Prostate gland (tissue), 2 donors: ENCODE data around the gene RPS6KA1. TPM values are rescaled to one million over a fixed set of nuclear protein-coding genes. Genes with fewer than 3 reads are reported as not detected.

Experiments
- DNase-seq: peaks from one replicate; pipeline ENCODE4 v3.0.0-alpha.2; 2019; ENCODE audit warnings: low spot score
- H3K27ac ChIP-seq, 2 donors: fragments of 200-600 bp; sonication (generic); 2 replicates each; pipeline ENCODE4 v1.5.1; 2017 to 2019
- H3K27me3 ChIP-seq: fragments of 200-600 bp; sonication (generic); replicated peaks from 2 replicates; pipeline ENCODE4 v1.5.1; 2019; ENCODE audit not compliant: insufficient read depth
- H3K36me3 ChIP-seq, 2 donors: fragments of 200-600 bp; sonication (generic); 1 replicate in 1 of 2; 2 replicates in 1 of 2; pipeline versions ENCODE4 v1.5.1 to v1.8.1; 2017 to 2019
- H3K4me1 ChIP-seq: fragments of 200-600 bp; sonication (generic); replicated peaks from 2 replicates; pipeline ENCODE4 v1.5.1; 2019
- H3K4me3 ChIP-seq, 2 donors: fragments of 200-600 bp; sonication (generic); 2 replicates each; pipeline ENCODE4 v1.5.1; 2017 to 2019
- H3K9me3 ChIP-seq: fragments of 200-600 bp; sonication (generic); 2 replicates; pipeline ENCODE4 v1.5.1; 2017
- POLR2A ChIP-seq: fragments of 450-650 bp; IDR thresholded peaks from one replicate; pipeline ENCODE4 v1.6.1; 2016; ENCODE audit warnings: antibody characterized with exemption, mild to moderate bottlenecking
- POLR2AphosphoS5 ChIP-seq: sonication (generic); formaldehyde crosslinking; IDR thresholded peaks from one replicate; pipeline ENCODE4 v1.6.1; 2017; ENCODE audit warnings: antibody characterized with exemption
- WGBS: methylation state at CpG from one replicate; pipeline ENCODE4 v1.1.5; 2018; 5-methylcytosine and 5-hydroxymethylcytosine counted together
- intact Hi-C: fragments of 100-400 bp; cut with DNase I; formaldehyde crosslinking; loops from one replicate; pipeline ENCODE4 v1.14.2; 2022
- total RNA-seq, 2 donors: library from RNA; depleted of rRNA; stranded (reverse); fragments of >200 nt; gene quantifications; one replicate each; pipeline ENCODE4 v1.1.0, GENCODE V29; 2016
- TF ChIP-seq, protein P1 (sequence below), 4 experiments: fragments of 200-600 bp in 2 of 4; fragments of 450-650 bp in 2 of 4; sonication (generic) in 2 of 4; IDR thresholded peaks; 1 replicate in 3 of 4; 2 replicates in 1 of 4; pipeline ENCODE4 v1.5.1; 2016 to 2019; ENCODE audit warnings: antibody characterized with exemption in 4 of 4, mild to moderate bottlenecking in 2 of 4, moderate library complexity in 2 of 4

The RPS6KA1 gene
- total RNA-seq, 2 donors from 2014 or later: 38.6 to 87.5 TPM

GRCh38 chr1:26578167-26578566, 48.6 kb downstream of the RPS6KA1 start:
- H3K9me3 ChIP-seq: no peaks in the 10 kb centered on the region
- intact Hi-C loops: no loop called here
- H3K4me3 ChIP-seq: no peak overlapping the region
- H3K36me3 ChIP-seq: no peaks in the 10 kb centered on the region
- TF ChIP-seq, protein P1, sequence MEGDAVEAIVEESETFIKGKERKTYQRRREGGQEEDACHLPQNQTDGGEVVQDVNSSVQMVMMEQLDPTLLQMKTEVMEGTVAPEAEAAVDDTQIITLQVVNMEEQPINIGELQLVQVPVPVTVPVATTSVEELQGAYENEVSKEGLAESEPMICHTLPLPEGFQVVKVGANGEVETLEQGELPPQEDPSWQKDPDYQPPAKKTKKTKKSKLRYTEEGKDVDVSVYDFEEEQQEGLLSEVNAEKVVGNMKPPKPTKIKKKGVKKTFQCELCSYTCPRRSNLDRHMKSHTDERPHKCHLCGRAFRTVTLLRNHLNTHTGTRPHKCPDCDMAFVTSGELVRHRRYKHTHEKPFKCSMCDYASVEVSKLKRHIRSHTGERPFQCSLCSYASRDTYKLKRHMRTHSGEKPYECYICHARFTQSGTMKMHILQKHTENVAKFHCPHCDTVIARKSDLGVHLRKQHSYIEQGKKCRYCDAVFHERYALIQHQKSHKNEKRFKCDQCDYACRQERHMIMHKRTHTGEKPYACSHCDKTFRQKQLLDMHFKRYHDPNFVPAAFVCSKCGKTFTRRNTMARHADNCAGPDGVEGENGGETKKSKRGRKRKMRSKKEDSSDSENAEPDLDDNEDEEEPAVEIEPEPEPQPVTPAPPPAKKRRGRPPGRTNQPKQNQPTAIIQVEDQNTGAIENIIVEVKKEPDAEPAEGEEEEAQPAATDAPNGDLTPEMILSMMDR (IDR thresholded peaks at IDR 0.05): no peak
- TF ChIP-seq POLR2A (no peak), POLR2AphosphoS5 (no peak)
- 82% methylated on average over 4 of the region's 4 CpGs for WGBS
- no peaks in the 10 kb centered on the region for H3K27me3 ChIP-seq
- DNase-seq: no peak
- no peaks in the 10 kb centered on the region for H3K4me1 ChIP-seq
- H3K27ac ChIP-seq: no peak overlapping the region

- H3K4me1 ChIP-seq: no peaks in the 10 kb centered on the region
- TF ChIP-seq, protein P1 (IDR thresholded peaks at IDR 0.05): no peak
- TF ChIP-seq POLR2AphosphoS5: no peak
- TF ChIP-seq POLR2A: no peak
- H3K4me3 ChIP-seq: no peak overlapping the region
- no peak for DNase-seq
- WGBS: 54% methylated on average over 3 of the region's 3 CpGs
- no peaks in the 10 kb centered on the region for H3K9me3 ChIP-seq
- H3K27ac ChIP-seq: no peak overlapping the region
- intact Hi-C loops: no loop called here
- no peaks in the 10 kb centered on the region for H3K36me3 ChIP-seq
- no peaks in the 10 kb centered on the region for H3K27me3 ChIP-seq
Observed at GRCh38 chr1:26579681-26580111, 50.1 kb downstream of the RPS6KA1 start.

- no peak overlapping the region for H3K4me3 ChIP-seq
- no peak overlapping the region for H3K27ac ChIP-seq
- no peaks in the 10 kb centered on the region for H3K36me3 ChIP-seq
- DNase-seq: no peak
- H3K4me1 ChIP-seq: no peaks in the 10 kb centered on the region
- H3K9me3 ChIP-seq: no peaks in the 10 kb centered on the region
- no peak for TF ChIP-seq POLR2AphosphoS5
- no peak for TF ChIP-seq POLR2A
- TF ChIP-seq, protein P1 (IDR thresholded peaks at IDR 0.05): no peak
- no peaks in the 10 kb centered on the region for H3K27me3 ChIP-seq
- 91% methylated on average over 6 of the region's 6 CpGs for WGBS
- intact Hi-C loops: no loop called here
Observed at GRCh38 chr1:26580116-26580515, 50.6 kb downstream of the RPS6KA1 start.

DNA sequence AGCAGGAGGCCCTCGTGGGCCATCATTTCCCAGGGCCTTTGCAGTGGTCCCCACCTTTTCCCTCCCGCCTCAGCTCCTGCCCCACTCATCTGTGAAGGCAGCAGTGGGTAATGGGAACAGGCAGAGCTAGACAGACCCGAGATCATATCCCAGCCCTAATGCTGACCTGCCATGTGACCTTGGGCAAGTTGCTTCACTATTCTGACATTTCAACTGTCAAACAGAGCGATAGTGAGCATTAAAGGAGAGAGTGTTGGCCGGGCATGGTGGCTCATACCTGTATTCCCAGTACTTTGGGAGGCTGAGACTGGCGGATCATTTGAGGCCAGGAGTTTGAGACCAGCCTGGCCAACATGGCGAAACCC, 51.7 kb downstream of the RPS6KA1 start:
- no peaks in the 10 kb centered on the region for H3K9me3 ChIP-seq
- H3K36me3 ChIP-seq: no peaks in the 10 kb centered on the region
- H3K27ac ChIP-seq: no peak overlapping the region
- WGBS: 80% methylated on average over 7 of the region's 7 CpGs
- no peak overlapping the region for H3K4me3 ChIP-seq
- no peak for DNase-seq
- intact Hi-C loops: no loop called here
- no peak for TF ChIP-seq POLR2AphosphoS5
- TF ChIP-seq, protein P1 (IDR thresholded peaks at IDR 0.05): no peak
- TF ChIP-seq POLR2A: no peak
- no peaks in the 10 kb centered on the region for H3K27me3 ChIP-seq
- H3K4me1 ChIP-seq: no peaks in the 10 kb centered on the region

DNA sequence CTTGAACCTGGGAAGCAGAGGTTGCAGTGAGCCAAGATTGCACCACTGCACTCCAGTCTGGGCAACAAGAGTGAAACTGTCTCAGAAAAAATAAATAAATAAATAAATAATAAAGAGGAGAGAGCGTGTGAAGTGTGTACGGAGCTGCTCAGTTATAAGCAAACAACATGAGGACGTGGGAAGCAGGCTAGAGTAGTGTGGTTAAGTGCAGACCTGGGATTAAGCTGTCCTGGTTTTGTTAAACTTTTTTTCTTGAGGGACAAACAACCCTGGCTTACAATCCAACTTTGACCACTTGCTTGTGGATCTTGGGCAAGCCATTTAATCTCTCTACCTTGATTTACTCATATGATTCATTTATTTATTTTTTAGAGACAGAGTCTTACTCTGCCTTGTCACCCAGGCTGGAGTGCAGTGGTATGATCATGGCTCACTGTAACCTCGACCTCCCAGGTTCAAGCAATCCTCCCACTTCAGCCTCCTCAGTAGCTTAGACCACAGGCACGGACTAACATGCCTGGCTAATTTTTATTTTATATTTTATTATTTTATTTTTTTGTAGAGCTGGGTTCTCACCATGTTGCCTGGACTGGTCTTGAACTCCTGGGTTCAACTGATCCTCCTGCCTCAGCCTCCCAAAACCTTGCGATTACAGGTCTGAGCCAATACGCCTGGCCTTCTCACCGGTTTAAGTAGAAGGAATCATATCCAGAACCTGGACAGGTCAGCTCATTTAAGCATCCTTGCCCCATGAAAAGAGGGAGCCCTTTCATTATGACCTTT, 52.7 kb downstream of the RPS6KA1 start:
- no peaks in the 10 kb centered on the region for H3K36me3 ChIP-seq
- H3K27me3 ChIP-seq: no peaks in the 10 kb centered on the region
- H3K27ac ChIP-seq: no peak overlapping the region
- H3K4me1 ChIP-seq: no peaks in the 10 kb centered on the region
- no peak for DNase-seq
- no peak overlapping the region for H3K4me3 ChIP-seq
- WGBS: 79% methylated on average over 8 of the region's 8 CpGs
- no peaks in the 10 kb centered on the region for H3K9me3 ChIP-seq
- intact Hi-C loops: no loop called here
- no peak for TF ChIP-seq POLR2AphosphoS5
